GM21526 (cell line): ENCODE results near the gene SDHAF3.
"Not testable (repeated sequence)": the region's sequence is repeated elsewhere in the genome, so short reads cannot be mapped to it uniquely, and the experiment has no call there.

Experiments
- ATAC-seq: cut with Tn5 transposase; IDR thresholded peaks from one replicate; pipeline ENCODE4 v1.9.1; 2021; ENCODE audit warnings: moderate library complexity; ENCODE audit not compliant: unreplicated experiment, low FRiP score

Gene SDHAF3

DNA sequence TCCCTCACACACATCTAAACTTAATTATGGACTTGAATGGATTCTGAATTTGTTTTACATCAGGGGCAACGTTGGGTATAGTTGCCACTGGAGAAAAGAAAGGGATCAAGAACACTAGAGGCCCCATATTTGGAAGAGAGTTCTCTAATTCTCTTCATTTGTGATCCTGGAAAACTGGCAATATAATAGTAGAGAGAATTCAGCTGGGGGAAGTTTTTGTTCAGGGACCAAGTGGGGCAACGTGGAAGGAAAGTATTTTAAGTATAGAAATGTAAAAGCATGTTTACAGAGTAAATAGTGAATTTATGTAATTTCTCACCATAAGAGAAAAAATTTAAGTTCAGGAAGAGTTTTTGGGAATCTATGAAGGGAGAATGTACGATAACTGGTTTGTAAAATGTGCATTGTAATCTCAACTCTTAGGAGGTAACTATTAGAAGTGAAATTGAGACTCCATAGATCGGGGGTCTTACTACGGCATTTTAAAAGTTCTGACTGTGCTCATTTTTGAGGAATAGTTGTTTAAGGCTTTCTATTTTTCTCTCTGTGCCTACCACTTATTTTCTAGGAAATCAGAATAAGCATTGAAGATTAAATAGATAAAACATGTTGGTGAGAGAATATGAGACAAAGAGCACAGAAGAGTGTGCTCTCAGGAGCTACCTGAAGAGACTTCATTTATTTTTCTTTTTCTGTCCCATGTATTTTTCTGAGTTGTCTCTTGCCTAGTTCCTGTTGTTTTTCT is 3.4 kb downstream of the SDHAF3 start:
- no peak for ATAC-seq

DNA sequence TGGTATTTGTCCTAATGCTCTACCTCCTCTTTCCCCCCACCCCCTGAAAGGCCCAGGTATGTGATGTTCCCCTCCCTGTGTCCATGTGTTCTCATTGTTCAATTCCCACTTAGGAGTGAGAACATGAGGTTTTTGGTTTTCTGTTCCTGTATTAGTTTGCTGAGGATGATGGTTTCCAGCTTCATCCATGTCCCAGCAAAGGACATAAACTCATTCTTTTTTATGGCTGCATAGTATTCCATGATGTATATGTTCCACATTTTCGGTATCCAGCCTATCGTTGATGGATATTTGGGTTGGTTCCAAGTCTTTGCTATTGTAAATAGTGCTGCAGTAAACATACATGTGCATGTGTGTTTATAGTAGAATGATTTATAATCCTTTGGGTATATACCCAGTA is 5.6 kb downstream of the SDHAF3 start:
- not testable (repeated sequence) for ATAC-seq

DNA sequence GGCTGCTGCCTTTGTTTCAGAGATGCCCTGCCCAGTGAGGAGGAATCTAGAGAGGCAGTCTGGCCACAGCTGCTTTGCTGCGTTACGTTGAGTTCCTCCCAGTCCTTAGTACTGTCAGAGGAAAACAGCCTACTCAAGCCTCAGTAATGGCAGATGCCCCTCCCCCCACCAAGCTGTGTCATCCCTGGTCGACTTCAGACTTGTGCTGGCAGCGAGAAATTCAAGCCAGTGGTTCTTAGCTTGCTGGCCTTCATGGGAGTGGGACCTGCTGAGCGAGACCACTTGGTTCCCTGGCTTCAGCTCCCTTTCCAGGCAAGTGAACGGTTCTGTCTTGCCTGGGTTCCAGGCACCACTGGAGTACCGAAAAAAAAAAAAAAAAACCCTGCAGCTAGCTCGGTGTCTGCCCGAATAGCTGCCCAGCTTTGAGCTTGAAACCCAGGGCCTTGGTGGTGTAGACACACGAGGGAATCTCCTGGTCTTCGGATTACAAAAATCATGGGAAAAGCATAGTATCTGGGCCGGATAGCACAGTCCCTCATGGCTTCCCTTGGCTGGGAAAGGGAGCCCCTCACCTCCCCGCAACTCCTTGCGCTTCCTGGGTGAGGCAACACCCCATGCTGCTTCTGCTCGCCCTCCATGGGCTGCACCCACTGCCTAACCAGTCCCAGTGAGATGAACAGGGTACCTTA is 9.1 kb downstream of the SDHAF3 start:
- no peak for ATAC-seq

DNA sequence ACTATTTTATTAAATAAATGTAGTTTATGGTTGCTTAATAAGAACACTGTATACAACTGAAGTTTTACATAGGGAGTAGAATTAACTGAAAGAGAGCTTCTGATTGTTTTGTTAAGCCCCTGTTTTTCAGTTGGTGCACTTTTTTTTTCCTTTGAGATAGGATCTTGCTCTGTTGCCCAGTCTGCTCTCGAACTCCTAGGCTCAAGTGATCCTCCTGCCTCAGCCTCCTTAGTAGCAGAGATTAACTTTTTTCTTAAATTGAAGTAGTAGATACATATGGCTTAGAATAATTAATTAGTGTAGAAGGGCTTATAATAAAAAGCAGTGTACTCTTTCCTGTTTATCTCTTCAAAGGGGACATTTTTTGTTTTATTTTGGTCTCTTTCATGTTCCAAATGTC is 11.2 kb downstream of the SDHAF3 start:
- ATAC-seq: no peak

DNA sequence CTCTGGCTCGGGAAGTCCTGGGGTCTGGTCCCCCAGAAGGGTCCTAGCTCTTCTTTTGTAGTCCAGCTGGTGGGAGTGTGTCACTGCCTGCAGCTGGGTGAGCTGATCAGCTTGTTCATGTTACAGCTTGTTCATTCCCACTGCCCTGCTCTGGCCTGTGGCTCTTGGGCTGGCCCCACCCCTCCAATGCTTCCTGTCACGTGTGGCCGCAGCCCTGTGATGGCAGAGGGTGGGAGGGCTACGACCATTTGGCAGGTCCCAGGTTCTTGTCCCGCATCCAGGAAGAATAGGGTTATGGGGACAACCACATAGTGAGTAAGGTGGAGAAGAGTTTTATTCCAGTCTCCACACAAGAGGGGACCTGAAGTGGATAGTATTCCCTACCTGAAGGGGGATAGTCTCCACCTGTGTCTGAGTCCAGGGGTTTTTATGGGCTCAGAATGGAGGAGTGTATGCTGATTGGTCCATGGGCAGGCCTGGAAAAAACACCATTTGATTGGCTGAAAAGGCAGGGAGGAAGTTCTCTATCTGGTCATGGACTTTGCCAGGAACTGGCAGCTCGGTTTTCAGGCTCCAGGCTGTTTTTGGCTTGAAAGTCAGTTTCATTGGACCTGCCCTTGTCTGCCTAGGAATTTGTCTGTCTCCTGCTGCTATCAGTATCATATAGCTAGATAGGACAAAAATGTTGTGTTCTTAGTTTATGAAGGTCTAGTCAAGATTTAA is 13.1 kb downstream of the SDHAF3 start:
- no peak for ATAC-seq

DNA sequence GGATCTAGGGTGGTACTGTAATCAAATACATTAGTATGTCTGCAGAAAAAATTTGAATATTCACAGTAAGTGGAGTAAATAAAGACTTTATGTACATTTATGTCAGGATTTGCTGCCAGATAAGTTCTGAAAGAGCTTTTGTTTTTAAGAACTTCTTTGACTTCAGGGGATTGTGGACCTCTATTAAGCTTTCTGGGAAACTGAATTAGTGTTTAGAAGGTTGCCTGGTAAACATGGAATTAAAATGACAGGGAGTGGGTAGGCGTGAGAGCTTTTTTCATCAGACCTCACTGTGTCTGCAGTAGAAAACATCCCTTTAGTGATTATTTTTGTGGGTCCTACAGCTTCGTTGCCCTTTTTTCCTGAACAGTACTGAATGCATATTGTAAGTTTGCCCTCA is 15.7 kb downstream of the SDHAF3 start:
- ATAC-seq: no peak

DNA sequence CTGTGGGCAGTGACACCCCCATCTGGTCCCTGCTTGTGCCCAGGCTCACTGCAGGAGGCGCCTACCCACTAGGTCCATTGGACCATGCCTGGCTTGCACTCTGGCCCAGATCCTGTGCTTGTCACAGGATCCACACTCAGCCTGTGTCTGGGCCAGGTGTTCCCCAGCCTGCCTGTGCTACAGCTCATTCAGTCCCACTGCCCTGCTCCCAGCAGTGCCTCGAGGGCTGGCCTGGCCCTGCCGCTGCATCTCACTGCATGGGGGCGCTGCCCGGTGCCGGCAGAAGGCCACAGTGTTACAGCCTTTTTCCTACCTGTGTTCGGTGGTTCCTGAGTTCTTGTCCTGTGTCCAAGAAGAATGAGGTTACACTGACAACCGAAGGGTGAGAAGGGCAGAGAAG is 21.3 kb downstream of the SDHAF3 start:
- ATAC-seq: no peak

DNA sequence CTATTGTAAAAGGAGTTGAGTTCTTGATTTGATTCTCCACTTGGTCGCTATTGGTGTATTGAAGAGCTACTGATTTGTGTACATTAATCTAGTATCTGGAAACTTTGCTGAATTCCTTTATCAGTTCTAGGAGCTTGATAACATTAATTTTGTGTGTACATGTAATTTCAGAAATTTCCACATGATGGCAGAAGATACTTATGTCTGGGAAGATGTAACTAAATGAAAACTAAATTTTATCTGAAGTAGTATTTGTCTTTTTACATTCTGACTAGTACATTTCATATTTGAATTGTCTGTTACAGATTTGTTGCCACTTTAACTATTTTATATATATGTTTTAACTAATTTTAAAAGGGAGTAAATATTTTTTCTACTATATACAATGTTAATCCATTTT is 27.6 kb downstream of the SDHAF3 start:
- no peak for ATAC-seq

DNA sequence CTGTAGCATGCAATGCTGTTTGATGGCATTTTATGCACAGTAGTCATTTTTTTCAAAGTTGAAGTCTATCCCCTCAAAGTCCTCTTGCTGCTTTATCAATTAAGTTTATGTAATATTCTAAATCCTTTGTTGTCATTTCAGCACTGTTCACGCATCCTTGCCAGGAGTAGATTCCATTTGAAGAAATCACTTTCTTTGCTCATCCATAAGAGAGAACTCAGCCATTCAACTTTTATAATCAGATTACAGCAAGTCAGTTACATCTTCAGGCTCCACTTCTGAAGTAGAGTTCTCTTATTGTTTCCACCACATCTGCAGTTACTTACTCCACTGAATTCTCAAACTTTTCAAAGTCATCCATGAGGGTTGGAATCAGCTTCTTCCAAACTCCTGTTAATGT is 32.3 kb downstream of the SDHAF3 start:
- ATAC-seq: no peak

DNA sequence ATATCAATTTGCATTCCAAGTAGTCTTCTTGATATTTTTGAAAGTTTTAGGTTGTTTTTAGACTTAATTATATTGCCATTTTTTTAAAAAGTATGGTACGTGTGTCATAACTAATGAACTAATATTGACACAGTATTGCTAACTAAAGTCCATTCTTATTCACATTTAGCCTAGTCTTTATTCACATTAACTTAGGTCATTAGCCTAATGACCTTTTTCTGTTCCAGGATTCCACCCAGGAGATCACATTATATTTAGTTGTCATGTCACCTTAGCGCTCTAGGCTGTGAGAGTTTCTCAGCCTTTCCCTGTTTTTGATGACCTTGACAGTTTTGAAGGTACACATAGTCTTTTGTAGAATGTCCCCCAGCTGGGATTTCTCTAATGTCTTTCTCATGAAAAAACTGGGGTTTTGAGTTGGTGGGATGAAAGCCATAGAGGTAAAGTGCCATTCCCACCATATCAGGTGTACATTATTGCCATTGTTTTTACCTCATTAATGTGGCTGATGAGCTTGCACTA is 38.5 kb downstream of the SDHAF3 start:
- ATAC-seq: no peak

DNA sequence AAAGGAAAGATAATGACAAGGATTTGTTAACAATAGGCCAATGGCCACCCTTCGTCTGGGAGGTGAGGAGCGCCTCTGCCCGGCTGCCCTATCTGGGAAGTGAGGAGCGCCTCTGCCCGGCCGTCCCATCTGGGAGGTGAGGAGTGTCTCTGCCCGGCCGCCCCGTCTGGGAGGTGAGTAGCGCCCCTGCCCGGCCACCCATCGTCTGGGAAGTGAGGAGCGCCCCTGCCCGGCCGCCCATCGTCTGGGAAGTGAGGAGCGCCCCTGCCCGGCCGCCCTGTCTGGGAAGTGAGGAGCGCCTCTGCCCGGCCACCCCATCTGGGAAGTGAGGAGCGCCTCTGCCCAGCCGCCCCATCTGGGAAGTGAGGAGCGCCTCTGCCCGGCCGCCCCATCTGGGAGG is 42.5 kb downstream of the SDHAF3 start:
- not testable (repeated sequence) for ATAC-seq

DNA sequence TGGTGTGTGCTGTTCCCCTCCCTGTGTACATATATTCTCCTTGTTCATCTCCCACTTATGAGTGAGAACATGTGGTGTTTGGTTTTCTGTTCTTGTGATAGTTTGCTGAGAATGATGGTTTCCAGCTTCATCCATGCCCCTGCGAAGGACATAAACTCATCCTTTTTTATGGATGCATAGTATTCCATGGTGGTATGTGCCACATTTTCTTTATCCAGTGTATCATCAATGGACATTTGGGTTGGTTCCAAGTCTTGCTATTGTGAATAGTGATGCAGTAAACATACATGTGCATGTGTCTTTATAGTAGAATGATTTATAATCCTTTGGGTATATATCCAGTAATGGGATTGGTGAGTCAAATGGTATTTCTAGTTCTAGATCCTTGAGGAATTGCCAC is 44.1 kb downstream of the SDHAF3 start:
- ATAC-seq: not testable (repeated sequence)

DNA sequence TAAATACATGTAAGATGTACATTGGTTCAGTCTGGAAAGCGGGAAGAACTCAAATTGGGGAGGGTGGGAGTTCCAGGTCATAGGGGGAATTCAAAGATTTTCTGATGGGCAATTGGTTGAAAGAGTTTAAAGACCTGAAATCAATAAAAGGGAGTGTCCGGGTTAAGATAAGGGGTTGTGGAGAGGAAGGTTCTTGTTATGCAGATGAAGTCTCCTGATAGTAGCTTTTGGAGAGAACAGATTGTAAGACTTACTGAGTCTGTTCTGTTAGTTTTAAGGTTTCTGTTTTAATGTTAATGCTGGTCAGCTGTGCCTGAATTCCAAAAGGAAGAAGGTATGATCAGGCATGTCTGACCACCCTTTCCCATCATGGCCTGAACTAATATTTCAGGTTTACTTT is 48.8 kb downstream of the SDHAF3 start:
- no peak for ATAC-seq

DNA sequence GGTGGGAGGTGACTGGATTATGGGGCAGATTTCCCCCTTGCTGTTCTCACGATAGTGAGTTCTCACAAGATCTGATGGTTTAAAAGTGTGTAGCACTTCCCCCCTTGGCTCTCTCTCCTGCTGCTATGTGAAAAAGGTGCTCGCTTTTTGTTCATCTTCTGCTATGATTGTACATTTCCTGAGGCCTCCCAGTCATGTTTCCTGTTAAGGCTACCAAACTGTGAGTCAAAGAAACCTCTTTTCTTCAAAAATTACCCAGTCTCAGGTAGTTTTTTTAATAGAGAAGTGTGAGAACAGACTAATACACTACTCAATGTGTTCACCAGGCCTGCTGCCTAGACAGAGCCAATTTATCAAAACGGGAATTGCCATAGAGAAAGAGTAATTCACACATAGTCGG is 49.7 kb downstream of the SDHAF3 start:
- no peak for ATAC-seq

DNA sequence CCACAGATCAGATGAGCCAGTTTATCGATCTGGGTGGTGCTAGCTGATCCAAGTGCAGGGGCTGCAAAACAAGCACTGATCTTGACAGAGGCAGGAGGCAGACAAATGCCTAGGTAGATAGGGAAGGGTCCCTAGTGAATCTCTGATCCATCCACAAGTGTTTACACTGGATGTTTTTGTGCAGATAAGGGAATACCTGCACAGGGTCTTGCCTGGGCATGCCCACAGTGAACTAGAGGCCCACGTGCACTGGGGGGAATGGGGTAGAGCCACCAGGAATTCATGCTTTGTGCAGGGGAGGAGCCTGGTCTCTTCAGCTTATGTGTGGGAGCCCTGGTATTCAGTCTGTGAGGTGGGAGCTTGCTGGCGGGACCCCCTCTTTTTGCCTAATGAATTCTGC is 50.3 kb downstream of the SDHAF3 start:
- no peak for ATAC-seq

DNA sequence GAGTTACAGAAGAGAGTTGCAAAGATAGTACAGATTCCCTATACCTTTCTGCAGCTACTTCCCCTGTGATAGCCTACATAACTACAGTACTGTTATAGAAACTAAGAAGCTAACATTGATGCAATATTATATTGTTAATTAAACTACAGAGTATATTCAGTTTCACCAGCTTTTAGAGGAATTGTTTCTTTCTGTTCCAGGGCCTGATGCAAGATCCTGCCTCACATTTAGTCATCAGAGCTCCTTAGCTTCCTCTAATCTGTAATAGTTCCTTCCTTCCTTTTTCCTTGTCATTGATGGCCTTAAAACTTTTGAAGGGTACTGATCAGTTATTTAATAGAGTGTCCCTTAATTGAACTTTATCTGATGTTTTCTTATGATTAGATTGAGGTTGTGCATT is 56.8 kb downstream of the SDHAF3 start:
- ATAC-seq: no peak

DNA sequence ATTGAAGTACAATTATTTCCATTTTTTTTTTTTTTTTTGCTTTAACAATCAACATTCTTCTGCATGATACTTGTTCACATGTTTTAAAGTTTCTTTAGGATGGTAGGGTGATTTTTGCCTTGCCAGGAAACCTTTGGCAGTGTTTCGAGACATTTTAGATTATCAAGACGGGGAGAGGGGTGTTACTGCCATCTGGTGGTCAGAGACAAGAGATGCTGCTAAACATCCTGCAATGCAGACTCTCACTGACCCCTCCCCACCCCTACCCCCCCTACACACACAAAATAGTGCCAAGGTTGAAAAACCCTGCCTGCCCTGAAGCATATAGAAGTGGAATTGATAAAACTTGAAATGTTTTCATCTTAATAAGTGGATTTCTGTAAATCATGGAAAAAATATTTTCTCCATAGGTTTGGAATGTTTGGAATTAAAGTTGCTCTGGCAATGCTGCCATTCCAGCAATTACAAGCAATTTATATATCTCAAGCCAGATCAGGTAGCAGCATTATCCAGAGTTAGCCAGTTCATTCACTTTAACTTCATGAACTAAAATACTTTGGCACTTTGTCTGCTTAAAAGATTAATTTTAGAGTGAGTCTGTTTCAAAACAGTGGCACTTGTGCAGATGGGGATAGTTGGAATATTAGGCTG is 62.1 kb downstream of the SDHAF3 start:
- peak; percentile 66 for ATAC-seq

DNA sequence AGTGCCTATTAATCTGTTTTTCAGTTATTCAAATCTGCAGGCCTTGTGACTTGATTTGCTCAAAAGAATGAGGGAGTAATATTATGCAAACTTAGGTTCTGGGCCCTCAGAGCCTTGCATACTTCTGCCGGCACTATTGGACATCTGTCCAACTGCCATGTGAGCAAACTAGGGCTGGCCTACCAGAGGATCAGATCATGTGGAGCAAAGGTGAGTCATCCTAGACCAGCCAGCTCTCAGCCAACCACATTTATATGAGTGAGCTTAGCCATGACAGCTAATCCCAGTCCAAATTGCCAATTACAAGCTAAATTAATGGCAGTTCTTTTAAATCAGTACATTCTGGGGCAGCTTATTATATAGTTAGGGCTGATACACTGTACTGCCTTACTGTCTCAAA is 69.6 kb downstream of the SDHAF3 start:
- no peak for ATAC-seq

DNA sequence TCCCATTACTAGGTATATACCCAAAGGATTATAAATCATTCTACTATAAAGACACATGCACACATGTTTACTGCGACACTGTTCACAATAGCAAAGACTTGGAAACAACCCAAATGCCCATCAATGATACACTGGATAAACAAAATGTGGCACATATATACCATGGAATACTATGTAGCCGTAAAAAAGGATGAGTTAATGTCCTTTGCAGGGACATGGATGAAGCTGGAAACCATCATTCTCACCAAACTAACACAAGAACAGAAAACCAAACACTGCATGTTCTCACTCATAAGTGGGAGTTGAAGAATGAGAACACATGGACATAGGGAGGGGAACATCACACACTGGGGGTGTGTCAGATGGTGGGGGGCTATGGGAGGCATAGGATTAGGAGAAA is 78.7 kb downstream of the SDHAF3 start:
- ATAC-seq: not testable (repeated sequence)

DNA sequence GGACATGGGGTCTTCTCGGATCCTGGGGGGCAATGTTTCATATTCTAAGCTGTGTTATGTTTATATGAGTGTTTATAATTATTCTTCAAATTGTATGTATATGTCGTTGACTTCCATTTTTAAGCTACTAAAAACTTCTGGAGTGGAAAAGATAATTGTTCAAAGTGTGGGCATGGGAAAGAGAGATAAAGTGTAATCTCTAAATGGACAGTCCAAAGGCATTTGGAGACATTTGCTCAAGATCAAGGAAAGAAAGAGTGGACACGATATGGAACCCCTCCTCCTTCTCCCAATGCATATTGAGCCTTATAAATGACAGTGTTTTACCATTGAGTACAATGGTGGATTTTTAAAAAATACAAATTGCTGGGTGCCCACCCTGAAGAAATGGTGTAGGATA is 81.1 kb downstream of the SDHAF3 start:
- ATAC-seq: no peak

DNA sequence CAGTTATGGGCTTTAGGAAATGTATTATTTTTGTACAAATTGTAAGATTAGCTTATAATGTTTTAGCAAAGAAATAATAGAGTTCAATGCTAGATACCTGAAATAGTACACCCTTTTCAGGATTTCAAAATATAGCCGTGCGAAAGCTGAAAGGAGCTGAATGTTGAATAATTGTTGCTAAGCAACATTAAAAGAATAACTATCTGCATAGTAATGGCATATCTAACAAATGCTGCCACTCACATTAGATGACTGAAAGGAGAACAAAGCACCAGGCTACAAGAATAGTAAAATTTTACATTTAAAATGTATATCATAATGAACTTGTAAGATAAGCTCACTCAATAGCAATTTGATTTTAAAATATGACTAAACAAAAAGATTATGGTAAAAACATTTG is 82.5 kb downstream of the SDHAF3 start:
- ATAC-seq: no peak
